Suprapubic skin (tissue), 4 donors: ENCODE measurements around the gene KYAT1. TPM values are rescaled to one million over a fixed set of nuclear protein-coding genes. Genes with fewer than 3 reads are reported as not detected.

ENCODE experiments used
- DNase-seq, 2 donors: peaks; one replicate each; pipeline ENCODE4 v3.0.0-alpha.2; 2019; ENCODE audit warnings: low spot score in 2 of 2
- H3K27ac ChIP-seq: fragments of 200-600 bp; sonication (generic); one replicate; pipeline ENCODE4 v1.5.1; 2019
- H3K27me3 ChIP-seq: fragments of 200-600 bp; sonication (generic); one replicate; pipeline ENCODE4 v1.5.1; 2019
- H3K36me3 ChIP-seq: fragments of 200-600 bp; sonication (generic); one replicate; pipeline ENCODE4 v1.5.1; 2019
- H3K4me1 ChIP-seq: fragments of 200-600 bp; sonication (generic); one replicate; pipeline ENCODE4 v1.5.1; 2019
- H3K4me3 ChIP-seq: fragments of 200-600 bp; sonication (generic); one replicate; pipeline ENCODE4 v1.5.1; 2019; ENCODE audit warnings: mild to moderate bottlenecking
- H3K9me3 ChIP-seq: fragments of 200-600 bp; sonication (generic); one replicate; pipeline ENCODE4 v1.5.1; 2019
- EP300 ChIP-seq: sonication (generic); formaldehyde crosslinking; IDR thresholded peaks from one replicate; pipeline ENCODE4 v1.6.1; 2017; ENCODE audit warnings: antibody characterized with exemption
- POLR2A ChIP-seq, 2 donors: fragments of 450-650 bp; IDR thresholded peaks; one replicate each; pipeline ENCODE4 v1.6.1; 2017; ENCODE audit warnings: antibody characterized with exemption in 2 of 2, mild to moderate bottlenecking in 2 of 2, moderate library complexity in 2 of 2
- POLR2AphosphoS5 ChIP-seq, 3 donors: sonication (generic); formaldehyde crosslinking; IDR thresholded peaks; one replicate each; pipeline ENCODE4 v1.6.1; 2017; ENCODE audit warnings: antibody characterized with exemption in 3 of 3
- WGBS: methylation state at CpG from one replicate; pipeline ENCODE4 v1.1.5; 2018; 5-methylcytosine and 5-hydroxymethylcytosine counted together
- total RNA-seq, 4 donors: library from RNA; depleted of rRNA; stranded (reverse); fragments of >200 nt; gene quantifications; one replicate each; pipeline ENCODE4 v1.1.0, GENCODE V29; 2016
- TF ChIP-seq, protein P1 (sequence below), 2 donors: fragments of 200-600 bp in 1 of 2; fragments of 450-650 bp in 1 of 2; sonication (generic) in 1 of 2; IDR thresholded peaks; one replicate each; pipeline ENCODE4 v1.5.1; 2016 to 2019; ENCODE audit warnings: antibody characterized with exemption in 2 of 2, mild to moderate bottlenecking in 1 of 2, moderate library complexity in 1 of 2

The KYAT1 gene
- total RNA-seq, 4 donors from 2014 or later: 10.6 to 17.1 (median 14.6) TPM

DNA sequence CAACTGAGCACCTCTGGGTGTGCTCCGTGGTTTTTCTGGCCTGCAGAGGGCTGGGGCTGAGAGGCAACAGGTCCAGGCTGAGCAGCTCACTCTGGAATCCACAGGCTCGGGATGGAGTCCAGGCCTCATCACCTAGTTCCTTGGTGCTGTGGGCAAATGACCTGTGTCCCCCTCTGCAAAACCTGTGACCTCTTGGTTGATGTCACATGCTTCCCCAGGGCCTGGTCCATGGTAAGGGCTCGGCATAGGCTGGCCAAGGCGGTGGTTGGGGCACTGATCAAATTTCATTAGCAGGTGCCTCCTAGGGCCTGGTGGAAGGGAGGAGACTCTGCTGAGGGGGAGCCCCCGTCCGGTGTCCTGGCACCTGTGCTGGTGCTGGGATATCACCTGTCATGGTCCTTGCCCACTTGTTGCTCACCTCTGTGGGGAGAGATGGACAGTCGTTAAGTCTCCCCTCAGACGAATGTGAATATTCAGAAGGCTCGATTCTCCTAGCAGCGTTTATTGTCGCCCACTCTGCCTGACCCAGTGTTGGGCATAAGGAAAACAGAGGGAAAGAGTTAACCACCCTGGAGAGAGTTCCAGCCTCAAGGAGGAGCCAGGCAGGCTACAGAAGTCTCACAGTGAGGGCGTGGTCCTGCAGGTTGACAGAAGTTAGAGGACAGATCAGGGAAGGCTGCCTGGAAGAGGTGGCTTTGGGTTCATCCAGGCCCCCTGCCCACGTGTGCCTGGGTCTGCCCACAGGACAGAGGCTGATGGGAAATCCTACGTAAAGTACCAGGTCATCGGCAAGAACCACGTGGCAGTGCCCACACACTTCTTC lies 60.0 kb downstream of the KYAT1 start:
- Histone ChIP-seq H3K4me1 (peaks cover 21% of the 10 kb centered on the region), H3K9me3 (no peaks in the 10 kb centered on the region), H3K4me3 (no peak overlapping the region), H3K36me3 (peaks cover 59% of the 10 kb centered on the region), H3K27me3 (no peaks in the 10 kb centered on the region), H3K27ac (no peak overlapping the region)
- TF ChIP-seq, protein P1, sequence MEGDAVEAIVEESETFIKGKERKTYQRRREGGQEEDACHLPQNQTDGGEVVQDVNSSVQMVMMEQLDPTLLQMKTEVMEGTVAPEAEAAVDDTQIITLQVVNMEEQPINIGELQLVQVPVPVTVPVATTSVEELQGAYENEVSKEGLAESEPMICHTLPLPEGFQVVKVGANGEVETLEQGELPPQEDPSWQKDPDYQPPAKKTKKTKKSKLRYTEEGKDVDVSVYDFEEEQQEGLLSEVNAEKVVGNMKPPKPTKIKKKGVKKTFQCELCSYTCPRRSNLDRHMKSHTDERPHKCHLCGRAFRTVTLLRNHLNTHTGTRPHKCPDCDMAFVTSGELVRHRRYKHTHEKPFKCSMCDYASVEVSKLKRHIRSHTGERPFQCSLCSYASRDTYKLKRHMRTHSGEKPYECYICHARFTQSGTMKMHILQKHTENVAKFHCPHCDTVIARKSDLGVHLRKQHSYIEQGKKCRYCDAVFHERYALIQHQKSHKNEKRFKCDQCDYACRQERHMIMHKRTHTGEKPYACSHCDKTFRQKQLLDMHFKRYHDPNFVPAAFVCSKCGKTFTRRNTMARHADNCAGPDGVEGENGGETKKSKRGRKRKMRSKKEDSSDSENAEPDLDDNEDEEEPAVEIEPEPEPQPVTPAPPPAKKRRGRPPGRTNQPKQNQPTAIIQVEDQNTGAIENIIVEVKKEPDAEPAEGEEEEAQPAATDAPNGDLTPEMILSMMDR (IDR thresholded peaks at IDR 0.05): no peak
- TF ChIP-seq POLR2AphosphoS5 (IDR thresholded peaks at IDR 0.05) (no peak), EP300 (no peak), POLR2A (IDR thresholded peaks at IDR 0.05) (no peak)
- DNase-seq: no peak
- 91% methylated on average over 9 of the region's 16 CpGs for WGBS

DNA sequence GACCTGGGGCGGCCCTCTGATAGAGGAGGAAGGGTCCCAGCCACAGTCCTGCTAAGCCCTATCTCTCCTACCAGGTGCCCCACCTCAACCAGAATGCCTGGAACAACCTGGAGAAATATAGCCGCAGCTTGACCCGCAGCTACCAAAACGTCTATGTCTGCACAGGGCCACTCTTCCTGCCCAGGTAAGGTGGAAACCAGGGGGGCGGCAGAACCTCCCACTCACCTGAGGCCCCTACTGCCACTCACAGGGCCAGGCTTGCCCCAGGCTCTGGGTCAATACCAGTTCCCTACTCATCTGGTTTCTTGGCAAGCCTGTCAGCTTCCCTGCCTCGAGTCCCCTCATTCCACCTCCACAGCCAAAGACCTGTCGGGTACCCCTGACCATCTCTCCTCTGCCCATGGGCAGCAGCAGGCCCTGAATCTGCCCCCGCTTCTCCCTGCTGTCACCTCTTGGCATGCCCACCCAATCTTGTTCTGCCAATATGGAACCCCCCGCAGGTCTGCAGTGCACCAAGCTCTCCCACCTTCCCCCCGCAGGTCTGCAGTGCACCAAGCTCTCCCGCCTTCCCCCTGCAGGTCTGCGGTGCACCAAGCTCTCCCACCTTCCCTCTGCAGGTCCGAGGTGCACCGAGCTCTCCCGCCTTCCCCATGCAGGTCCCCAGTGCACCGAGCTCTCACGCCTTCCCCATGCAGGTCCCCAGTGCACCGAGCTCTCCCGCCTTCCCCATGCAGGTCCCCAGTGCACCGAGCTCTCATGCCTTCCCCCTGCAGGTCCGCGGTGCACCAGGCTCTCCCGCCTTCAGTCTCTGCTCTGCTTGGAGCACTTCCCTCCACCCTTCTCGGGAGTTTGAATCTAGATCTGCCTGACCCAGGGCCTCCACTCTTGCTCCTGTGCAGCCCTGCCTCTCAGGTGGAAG lies 60.8 kb downstream of the KYAT1 start:
- TF ChIP-seq, protein P1 (IDR thresholded peaks at IDR 0.05): no peak
- no peak for TF ChIP-seq EP300
- TF ChIP-seq POLR2A (IDR thresholded peaks at IDR 0.05): no peak
- no peak for TF ChIP-seq POLR2AphosphoS5 (IDR thresholded peaks at IDR 0.05)
- WGBS: 86% methylated on average over 20 of the region's 24 CpGs
- Histone ChIP-seq H3K4me1 (peaks cover 21% of the 10 kb centered on the region), H3K4me3 (no peak overlapping the region), H3K27me3 (no peaks in the 10 kb centered on the region), H3K9me3 (no peaks in the 10 kb centered on the region), H3K27ac (no peak overlapping the region), H3K36me3 (peaks cover 50% of the 10 kb centered on the region)
- no peak for DNase-seq

DNA sequence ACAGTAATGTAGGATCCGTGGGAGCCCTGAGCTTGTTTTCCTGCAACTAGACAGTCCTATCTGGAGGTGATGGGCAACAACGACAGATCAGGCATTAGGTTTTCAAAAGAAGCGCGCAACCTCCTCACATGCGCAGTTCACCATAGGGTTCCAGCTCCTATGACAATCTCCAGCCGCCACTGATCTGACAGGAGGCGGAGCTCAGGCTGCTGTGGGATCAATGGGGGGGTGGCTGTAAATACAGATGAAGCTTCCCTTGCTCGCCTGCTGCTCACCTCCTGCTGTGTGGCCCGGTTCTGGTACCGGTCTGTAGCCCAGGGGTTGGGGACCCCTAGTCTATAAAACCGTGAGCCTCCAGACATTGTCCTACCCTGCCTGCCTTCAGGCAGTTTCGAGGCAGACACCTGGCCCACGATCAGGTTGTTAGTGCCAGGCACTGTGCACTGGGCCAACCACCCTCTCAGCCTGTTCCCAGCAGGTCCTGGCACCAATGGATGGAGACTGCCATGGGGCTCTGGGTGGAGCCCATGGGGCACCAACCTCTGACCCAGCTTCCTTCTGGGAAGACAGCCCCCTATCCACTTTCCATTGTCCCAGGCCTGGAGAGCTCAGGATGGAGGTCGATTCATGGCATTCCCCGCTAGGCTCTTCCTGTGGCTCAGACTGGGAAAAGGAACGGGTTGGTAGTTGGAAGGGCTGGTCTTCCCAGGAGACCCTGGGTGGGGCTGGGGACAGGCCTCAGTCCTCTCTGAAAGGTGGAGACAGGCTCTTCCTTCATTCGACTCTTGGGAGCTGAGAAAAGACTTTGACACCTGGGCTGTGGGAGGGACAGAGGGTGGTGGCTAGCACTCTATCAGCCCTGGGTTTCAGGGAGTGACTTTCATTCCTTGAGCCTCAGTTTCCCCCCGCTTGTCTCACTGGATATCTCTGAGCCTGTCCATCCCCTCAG lies 61.8 kb downstream of the KYAT1 start:
- Histone ChIP-seq H3K36me3 (peaks cover 41% of the 10 kb centered on the region), H3K4me3 (peak overlapping the region; percentile 67), H3K27me3 (no peaks in the 10 kb centered on the region), H3K9me3 (no peaks in the 10 kb centered on the region), H3K4me1 (peaks cover 21% of the 10 kb centered on the region), H3K27ac (no peak overlapping the region)
- WGBS: 64% methylated on average over 11 of the region's 18 CpGs
- TF ChIP-seq POLR2A (IDR thresholded peaks at IDR 0.05) (no peak), EP300 (no peak), POLR2AphosphoS5 (IDR thresholded peaks at IDR 0.05) (no peak)
- TF ChIP-seq, protein P1 (IDR thresholded peaks at IDR 0.05): no peak
- no peak for DNase-seq

DNA sequence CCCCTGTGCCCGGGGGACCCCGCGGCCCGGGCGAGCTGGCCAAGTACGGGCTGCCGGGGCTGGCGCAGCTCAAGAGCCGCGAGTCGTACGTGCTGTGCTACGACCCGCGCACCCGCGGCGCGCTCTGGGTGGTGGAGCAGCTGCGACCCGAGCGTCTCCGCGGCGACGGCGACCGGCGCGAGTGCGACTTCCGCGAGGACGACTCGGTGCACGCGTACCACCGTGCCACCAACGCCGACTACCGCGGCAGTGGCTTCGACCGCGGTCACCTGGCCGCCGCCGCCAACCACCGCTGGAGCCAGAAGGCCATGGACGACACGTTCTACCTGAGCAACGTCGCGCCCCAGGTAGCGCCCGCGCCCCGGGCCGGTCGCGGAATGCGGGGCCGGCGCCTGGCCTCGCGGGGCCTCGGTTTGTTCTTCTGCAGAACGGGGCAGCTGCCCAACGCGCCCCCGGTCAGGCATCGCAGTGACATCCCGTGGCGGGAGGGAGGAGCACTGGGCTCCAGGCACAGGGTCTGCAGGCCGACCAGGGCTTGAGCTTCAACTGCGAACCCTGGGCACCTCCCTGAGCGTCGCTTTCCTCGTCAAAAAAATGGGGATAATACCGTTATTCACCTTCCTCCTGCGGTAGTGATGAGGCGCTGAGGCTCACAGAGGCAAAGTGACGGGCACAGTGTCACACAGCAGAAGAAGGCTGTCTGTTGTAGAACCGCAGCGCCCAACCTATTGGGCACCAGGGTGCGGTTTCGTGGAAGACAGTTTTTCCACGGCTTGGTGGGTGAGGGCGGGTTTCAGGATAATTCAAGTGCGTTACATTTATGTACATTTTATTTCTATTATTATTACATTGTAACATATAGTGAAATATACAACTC lies 62.7 kb downstream of the KYAT1 start:
- H3K36me3 ChIP-seq: peaks cover 32% of the 10 kb centered on the region
- H3K9me3 ChIP-seq: no peaks in the 10 kb centered on the region
- peak overlapping the region; percentile 67 for H3K4me3 ChIP-seq
- TF ChIP-seq EP300: no peak
- H3K4me1 ChIP-seq: peaks cover 21% of the 10 kb centered on the region
- no peaks in the 10 kb centered on the region for H3K27me3 ChIP-seq
- peak overlapping the region; percentile 79 for H3K27ac ChIP-seq
- WGBS: 38% methylated on average over 11 of the region's 90 CpGs
- DNase-seq: no peak
